GM15510 (cell line): ENCODE results near the gene KDM1B.

Experiments
- POLR2A ChIP-seq: IDR thresholded peaks from 3 replicates; pipeline ENCODE4 v1.6.1; 2011; ENCODE audit warnings: borderline replicate concordance; ENCODE audit not compliant: insufficient read length; ENCODE audit errors: extremely low read depth

KDM1B gene

DNA sequence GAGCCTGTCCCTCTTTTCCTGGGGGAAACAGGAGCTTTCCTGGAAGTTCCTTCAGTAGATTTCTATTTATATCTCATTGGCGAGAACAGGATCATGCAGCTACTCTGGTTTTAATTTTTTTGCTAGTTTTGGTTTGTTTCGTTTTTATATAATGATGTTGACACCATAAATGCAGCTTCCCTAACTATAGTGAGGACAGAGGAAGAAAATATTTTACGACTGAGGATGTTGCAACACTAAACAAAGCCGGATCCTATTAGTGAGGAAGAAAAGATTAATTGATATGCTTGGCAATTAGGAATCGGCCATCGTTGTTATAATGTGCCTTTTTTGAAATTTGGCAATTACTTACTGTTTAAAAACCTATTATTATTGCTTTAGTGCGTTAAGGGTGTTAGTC is 16.6 kb downstream of the KDM1B start:
- no peak for TF ChIP-seq POLR2A

DNA sequence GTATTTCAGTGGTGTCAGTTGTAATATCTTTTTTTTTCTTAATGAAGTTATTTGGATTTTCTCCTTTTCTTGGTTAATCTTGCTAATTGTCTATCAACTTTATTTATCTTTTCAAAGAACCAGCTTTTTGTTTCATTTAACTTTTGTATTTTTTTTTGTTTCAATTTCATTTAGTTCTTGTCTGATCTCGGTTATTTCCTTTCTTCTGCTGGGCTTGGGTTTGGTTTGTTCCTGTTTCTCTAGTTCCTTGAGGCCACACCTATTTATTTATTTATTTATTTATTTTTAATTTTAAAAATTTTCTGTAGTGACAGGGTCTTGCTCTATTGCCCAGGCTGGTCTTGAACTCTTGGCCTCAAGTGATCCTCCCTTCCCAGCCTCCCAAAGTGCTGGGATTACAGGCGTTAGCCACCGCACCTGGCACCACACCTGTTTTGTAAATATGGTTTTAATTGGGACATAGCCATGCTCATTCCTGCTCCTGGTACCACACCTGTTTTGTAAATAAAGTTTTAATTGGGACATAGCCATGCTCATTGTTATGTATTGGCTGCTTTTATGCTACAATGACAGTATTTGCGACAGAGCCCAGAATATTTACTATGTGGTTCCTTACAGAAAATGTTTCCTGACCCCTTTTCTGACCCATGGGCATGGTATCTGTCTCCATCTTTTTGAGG is 22.2 kb downstream of the KDM1B start:
- no peak for TF ChIP-seq POLR2A

DNA sequence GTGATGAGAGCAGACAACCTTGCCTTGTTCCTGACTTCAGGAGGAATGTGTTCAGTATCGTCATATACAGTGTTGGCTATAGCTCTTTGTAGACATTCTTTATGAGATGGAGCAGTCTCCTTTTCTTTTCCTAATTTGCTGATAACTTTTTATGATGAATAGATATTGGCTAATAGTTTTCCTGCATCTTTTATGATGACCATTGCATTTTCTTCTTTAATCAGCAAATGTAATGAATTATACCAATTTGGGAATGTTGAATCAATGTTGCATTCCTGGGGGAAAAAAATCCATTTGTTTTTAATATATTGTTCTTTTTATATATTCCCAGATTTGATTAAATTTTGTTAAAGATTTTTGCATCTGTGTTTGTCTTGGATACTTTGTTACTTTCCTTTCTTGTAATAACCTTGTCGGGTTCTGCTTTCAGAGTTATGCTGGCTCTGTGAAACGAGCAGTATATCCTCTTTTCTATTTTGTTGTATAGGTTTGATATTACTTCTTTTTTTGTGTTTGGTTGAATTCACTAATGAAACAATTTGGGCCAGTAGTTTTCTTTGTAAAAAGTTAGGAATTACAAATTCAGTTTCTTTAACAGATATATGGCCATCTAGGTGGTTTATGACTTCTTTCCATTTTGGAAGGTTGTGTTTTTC is 23.9 kb downstream of the KDM1B start:
- TF ChIP-seq POLR2A, result no peak

DNA sequence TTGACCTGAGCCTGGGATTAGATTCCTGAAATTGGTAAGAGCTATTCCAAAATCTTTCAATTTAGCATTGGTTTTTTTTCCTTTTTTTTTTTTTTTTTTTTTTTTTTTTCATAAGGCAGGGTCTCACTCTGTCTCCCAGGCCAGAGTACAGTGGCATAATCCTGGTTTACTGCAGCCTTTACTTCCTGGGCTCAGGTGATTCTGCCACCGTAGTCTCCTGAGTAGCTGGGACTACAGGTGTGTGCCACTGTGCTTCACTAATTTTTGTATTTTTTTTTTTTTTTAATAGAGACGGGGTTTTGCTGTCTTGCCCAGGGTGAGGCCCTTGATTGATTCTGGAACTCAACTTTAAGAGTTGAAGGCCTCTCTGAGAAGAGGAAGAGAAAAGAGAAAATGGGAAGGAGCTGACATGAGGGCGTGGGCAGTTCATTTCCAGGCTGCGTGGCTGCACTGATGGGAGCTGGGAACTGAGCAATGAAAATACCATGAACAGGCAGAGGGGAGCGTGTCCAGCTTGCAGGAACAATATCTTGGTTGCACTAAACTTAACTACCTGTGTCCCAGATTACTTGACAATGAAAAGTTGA is 24.6 kb downstream of the KDM1B start:
- TF ChIP-seq POLR2A, result no peak

DNA sequence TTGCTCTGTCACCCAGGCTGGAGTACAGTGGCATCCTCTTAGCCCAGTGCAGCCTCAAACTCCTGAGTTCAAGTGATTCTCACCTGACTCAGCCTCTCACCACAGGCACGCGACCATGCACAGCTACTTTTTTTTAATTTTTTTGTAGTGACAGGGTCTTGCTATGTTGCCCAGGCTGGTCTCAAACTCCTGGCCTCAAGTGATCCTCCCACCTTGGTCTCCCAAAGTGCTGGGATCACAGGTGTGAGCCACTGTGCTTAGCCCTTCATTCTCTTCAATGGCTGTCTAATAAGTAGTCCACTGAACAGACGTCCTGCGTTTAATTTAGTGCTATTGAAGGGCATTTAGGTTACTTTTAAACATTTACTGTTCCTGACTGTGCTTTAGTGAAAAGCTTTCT is 27.3 kb downstream of the KDM1B start:
- no peak for TF ChIP-seq POLR2A

DNA sequence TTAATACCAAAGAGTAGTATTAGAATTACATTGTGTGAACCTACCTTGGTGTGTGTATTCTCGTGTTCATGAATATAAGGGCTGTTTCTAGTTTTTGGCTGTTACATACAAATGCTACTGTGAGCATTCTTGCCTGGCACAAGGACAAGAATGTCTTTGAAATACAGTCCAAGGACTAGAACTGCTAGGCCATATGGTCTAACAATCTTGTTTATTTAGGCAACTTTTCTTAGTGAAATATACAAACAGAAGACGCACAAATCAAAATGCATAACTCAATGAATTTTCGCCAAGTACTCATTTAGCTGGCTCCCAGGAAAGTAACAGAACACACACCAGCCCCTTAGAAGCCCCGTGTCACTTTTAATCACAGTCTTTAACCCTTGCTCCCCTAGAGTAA is 28.5 kb downstream of the KDM1B start:
- no peak for TF ChIP-seq POLR2A

DNA sequence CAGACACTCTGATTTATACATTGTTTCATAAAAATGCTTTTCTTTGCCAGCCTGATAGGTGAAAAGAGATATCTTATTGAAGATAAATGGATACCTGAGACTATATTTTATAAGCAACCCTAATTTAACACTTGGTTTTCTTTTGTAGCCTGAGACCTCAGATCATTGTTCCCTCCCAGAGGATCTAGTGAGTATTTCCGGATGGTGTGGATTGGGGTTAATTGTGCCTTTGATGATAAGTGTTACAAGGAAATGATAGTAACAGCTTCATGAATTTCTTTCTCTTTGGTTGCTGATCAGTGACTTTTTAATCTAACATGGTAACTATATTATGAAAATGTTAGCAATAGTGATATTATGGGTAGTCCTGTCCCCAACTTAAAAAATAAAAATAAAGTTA is 30.4 kb downstream of the KDM1B start:
- no peak for TF ChIP-seq POLR2A

DNA sequence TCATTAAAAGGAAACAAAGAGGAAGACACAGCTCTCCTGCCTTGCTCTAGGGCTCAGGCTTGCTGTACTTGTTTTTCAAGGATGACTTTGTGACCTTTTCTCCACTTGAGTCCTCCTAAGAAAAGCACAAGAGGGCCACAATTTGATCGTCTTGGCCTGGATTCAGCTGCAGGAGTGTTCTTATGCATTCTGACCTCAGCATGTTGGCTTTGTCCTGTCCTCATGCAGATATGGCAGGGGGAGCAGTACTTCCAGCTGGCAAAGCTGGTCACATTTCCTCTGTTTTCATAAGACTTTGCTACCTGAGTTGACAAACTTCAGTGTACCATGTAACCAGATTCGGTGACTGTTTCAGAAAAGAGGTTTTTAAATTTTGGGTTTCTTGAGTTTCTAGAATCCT is 30.8 kb downstream of the KDM1B start:
- no peak for TF ChIP-seq POLR2A

DNA sequence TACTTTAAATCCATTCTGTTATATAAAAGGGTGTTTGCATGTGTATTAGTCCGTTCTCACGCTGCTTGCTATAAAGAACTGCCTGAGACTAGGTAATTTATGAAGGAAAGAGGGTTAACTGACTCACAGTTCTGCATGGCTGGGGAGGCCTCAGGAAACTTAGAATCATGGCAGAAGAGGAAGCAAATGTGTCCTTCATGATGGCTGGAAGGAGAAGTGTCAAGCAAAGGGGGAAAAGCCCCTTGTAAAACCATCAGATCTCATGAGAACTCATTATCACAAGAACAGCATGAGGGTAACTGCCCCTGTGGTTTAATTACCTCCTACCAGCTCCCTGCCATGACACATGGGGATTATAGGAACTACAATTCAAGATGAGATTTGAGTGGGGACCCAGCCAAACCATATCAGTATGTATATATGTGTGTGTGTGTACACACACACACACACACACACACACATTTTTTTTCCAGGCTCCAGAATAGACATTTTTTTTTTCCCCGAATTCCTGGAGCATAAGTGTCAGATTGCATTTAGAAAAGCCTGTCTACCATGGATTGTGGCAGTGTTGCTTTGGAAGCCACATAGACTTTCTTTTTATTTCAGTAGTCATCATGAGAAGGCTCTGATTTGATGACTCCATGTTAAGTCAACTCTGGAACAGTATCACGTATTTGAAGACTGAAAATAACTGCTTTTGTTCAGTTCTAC is 31.5 kb downstream of the KDM1B start:
- no peak for TF ChIP-seq POLR2A

DNA sequence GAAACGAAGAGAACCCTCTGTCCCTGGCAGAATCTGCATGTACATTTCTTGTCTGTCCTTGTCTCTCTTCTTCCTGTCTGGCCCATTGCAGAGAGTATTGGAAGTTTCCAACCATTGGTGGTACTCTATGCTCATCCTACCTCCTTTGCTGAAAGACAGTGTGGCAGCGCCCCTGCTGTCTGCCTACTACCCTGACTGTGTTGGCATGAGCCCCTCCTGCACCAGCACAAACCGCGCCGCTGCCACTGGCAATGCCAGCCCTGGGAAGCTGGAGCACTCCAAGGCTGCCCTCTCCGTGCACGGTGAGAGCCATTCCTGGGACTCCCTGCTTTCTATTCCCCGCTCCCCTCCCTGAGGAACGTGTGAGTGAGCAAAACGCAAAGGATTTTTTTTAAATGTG is 32.5 kb downstream of the KDM1B start:
- TF ChIP-seq POLR2A, result no peak

DNA sequence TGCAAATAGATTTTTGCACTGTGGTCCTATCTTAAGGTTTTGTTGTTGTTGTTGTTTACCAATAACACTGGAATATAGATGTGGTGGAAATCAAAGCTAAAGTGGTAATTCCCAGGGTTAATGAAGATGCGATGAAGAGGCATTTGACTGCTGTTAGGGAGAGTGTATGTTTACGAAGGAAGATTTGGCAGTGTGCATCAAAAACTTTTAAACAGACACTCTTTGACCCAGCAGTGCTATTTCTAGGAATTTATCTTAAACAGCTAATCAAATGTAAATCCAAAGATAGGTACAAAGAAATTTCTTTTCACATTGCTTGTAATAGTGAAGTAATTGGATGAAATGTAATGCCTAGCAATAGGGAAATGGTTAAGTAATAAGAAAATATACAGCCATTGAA is 34.0 kb downstream of the KDM1B start:
- no peak for TF ChIP-seq POLR2A

DNA sequence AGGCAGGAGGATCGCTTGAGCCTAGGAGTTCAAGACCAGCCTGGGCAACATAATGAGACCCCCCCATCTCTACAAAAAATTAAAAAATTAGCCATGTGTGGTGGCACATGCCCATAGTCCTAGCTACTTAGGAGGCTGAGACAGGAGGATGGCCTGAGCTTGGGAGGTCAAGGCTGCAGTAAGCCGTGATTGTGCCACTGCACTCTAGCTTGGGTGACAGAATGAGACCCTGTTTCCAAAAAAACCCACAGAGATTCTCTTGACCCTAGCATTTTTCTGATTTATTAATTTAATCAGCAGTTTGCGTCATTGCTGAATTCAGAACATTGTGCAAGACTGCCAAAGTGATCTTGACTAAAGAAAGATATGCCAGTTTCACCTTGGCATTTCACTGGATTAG is 36.8 kb downstream of the KDM1B start:
- TF ChIP-seq POLR2A, result no peak

DNA sequence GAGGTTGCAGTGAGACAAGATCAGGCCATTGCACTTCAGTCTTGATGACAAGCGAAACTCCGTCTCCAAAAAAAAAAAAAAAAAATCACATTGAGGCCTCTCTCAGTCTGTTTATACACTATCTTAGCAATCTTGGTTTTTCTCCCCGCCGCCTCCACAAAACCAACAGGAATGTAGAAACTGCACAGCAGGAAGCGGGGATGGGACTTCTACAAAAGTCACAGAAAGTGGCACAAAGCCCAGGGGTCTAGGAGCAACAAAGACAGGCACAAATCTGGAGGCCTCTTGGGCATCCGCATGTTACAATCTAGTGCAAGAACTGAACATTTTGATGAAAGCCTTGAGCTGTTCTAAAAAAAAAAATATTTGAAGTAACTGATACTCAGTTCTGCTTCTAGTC is 48.6 kb downstream of the KDM1B start:
- no peak for TF ChIP-seq POLR2A

DNA sequence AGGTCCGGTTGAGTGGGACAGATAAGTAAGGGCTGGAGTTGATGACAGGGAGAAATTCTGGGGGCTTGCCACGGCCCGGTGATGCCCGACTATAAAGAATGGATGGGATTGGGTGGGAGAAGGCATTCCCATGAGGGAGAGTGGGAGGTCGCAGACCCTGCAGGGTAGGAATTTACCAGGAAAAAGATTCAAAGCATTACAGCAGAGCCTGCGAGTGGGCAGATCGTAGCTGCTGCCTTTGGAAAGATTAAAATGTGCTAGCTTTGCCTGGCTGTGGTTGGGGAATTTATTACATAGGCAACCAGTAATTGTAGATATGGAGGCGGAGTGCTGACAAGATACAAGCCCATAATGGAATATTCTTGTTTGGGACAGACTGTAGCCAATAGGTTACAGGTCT is 49.5 kb downstream of the KDM1B start:
- TF ChIP-seq POLR2A, result no peak

DNA sequence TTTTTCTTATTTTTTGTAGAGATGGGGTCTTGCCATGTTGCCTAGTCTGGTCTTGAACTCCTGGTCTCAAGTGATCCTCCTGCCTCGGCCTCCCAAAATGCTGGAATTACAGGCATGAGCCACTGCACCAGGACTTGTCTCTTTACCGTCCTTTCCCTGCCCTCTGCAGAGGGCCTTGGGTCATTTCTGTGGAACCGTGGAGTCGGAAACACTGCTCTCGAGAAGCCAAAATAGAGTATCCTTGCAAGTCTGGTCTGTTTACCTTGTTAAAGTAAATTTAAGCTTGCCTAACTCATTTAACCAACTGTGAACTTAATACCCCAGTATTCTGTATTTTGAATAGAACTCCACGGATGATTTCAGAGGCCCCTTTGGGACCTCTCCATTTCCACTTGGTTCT is 51.4 kb downstream of the KDM1B start:
- no peak for TF ChIP-seq POLR2A
